ENCODE measurements around the gene PGAP3.
A peak's percentile ranks its signal among the peaks of the same experiment; 100 is the strongest.

Gene PGAP3

GRCh38 chr17:39735882-39736281 is 48.0 kb upstream of the PGAP3 start:
- Histone ChIP-seq H3K36me3 (ENCODE audit: insufficient read depth, low read length) (no peaks in the 10 kb centered on the region), H3F3A (ENCODE audit: insufficient read depth, low read length) (no peaks in the 10 kb centered on the region; the same call in 1 of the 2 replicates), H4K20me1 (ENCODE audit: insufficient read depth, low read length) (no peaks in the 10 kb centered on the region), H3K79me2 (ENCODE audit: insufficient read depth, low read length) (no peaks in the 10 kb centered on the region), H3K27me3 (ENCODE audit: insufficient read depth, low read length) (peaks cover 7% of the 10 kb centered on the region; the same call in 1 of the 2 replicates), H3K9me2 (ENCODE audit: low read depth, low read length) (no peaks in the 10 kb centered on the region), H3K27ac (ENCODE audit: low read depth, low read length, poor library complexity, severe bottlenecking) (no peak overlapping the region), H2AFZ (ENCODE audit: low read length) (no peak overlapping the region), H3K4me2 (ENCODE audit: low read length) (no peak overlapping the region), H3K9me3 (ENCODE audit: low read length) (no peaks in the 10 kb centered on the region), H3K4me3 (ENCODE audit: low read depth, low read length, poor library complexity, severe bottlenecking) (no peak overlapping the region), H3K9ac (ENCODE audit: low read length) (no peak overlapping the region), H3K4me1 (ENCODE audit: insufficient read depth, low read length, severe bottlenecking) (peaks cover 30% of the 10 kb centered on the region)
- TF ChIP-seq EZH2 (IDR thresholded peaks at IDR 0.05; ENCODE audit: borderline replicate concordance, low read length) (no peak), CTCF (IDR thresholded peaks at IDR 0.05; ENCODE audit: low read length) (no peak)

GRCh38 chr17:39732586-39732985 is 44.7 kb upstream of the PGAP3 start:
- Histone ChIP-seq H3K79me2 (ENCODE audit: insufficient read depth, low read length) (no peaks in the 10 kb centered on the region), H3K9me3 (ENCODE audit: low read length) (no peaks in the 10 kb centered on the region), H2AFZ (ENCODE audit: low read length) (no peak overlapping the region), H3K27me3 (ENCODE audit: insufficient read depth, low read length) (0 out of 2 replicates have a peak, but pooled peaks cover 7% of the 10 kb centered on the region), H3K27ac (ENCODE audit: low read depth, low read length, poor library complexity, severe bottlenecking) (no peak overlapping the region), H3K4me1 (ENCODE audit: insufficient read depth, low read length, severe bottlenecking) (peaks cover 17% of the 10 kb centered on the region), H3K4me3 (ENCODE audit: low read depth, low read length, poor library complexity, severe bottlenecking) (no peak overlapping the region), H4K20me1 (ENCODE audit: insufficient read depth, low read length) (no peaks in the 10 kb centered on the region), H3K4me2 (ENCODE audit: low read length) (no peak overlapping the region), H3K36me3 (ENCODE audit: insufficient read depth, low read length) (peaks cover 16% of the 10 kb centered on the region; the same call in 1 of the 2 replicates), H3K9ac (ENCODE audit: low read length) (no peak overlapping the region), H3K9me2 (ENCODE audit: low read depth, low read length) (no peaks in the 10 kb centered on the region), H3F3A (ENCODE audit: insufficient read depth, low read length) (no peaks in the 10 kb centered on the region; the same call in 1 of the 2 replicates)
- no peak for TF ChIP-seq EZH2 (IDR thresholded peaks at IDR 0.05; ENCODE audit: borderline replicate concordance, low read length)
- TF ChIP-seq CTCF (IDR thresholded peaks at IDR 0.05; ENCODE audit: low read length), result no peak

- TF ChIP-seq CTCF (IDR thresholded peaks at IDR 0.05; ENCODE audit: low read length) (peak; percentile 82), EZH2 (IDR thresholded peaks at IDR 0.05; ENCODE audit: borderline replicate concordance, low read length) (no peak)
- peak within 1 kb of the TSS; percentile 41 for H3K27ac ChIP-seq (ENCODE audit: low read depth, low read length, poor library complexity, severe bottlenecking)
- no peak within 1 kb of the TSS for H2AFZ ChIP-seq (ENCODE audit: low read length)
- no peaks in the 10 kb centered on the region for H3F3A ChIP-seq (ENCODE audit: insufficient read depth, low read length)
- H3K79me2 ChIP-seq (ENCODE audit: insufficient read depth, low read length), result no peaks in the 10 kb centered on the region
- peaks cover 14% of the 10 kb centered on the region for H3K4me1 ChIP-seq (ENCODE audit: insufficient read depth, low read length, severe bottlenecking)
- no peaks in the 10 kb centered on the region for H4K20me1 ChIP-seq (ENCODE audit: insufficient read depth, low read length)
- no peaks in the 10 kb centered on the region for H3K9me3 ChIP-seq (ENCODE audit: low read length)
- no peaks in the 10 kb centered on the region for H3K9me2 ChIP-seq (ENCODE audit: low read depth, low read length)
- H3K27me3 ChIP-seq (ENCODE audit: insufficient read depth, low read length), result no peaks in the 10 kb centered on the region
- H3K4me3 ChIP-seq (ENCODE audit: low read depth, low read length, poor library complexity, severe bottlenecking), result peak within 1 kb of the TSS; percentile 85
- peaks cover 21% of the 10 kb centered on the region; the same call in 1 of the 2 replicates for H3K36me3 ChIP-seq (ENCODE audit: insufficient read depth, low read length)
- peak within 1 kb of the TSS; percentile 97 for H3K4me2 ChIP-seq (ENCODE audit: low read length)
- H3K9ac ChIP-seq (ENCODE audit: low read length), result peak within 1 kb of the TSS; percentile 85
Observed at GRCh38 chr17:39730095-39730921, 42.5 kb upstream of the PGAP3 start, which contains the start of gene MIEN1. Gene MIEN1, minus strand, starts transcription at chr17:39730532. Its CDS starts 37 bp downstream, at chr17:39730495.
